Lung (tissue), 12 donors: ENCODE measurements around the gene CNTNAP2. TPM values are rescaled to one million over a fixed set of nuclear protein-coding genes. Genes with fewer than 3 reads are reported as not detected.

Experiments used
- ATAC-seq: fragments of 200-7000 bp; cut with Tn5 transposase; one replicate; pipeline ENCODE4 v1.9.1; 2020; ENCODE audit warnings: moderate number of reproducible peaks; ENCODE audit not compliant: insufficient read depth, low FRiP score
- DNase-seq, 3 donors: peaks; one replicate each; pipeline ENCODE4 v3.0.0-alpha.2; 2013 to 2017
- H3K27ac ChIP-seq, 2 donors: one replicate each; pipeline ENCODE4 v1.5.1; 2013; ENCODE audit warnings: mild to moderate bottlenecking in 2 of 2, moderate library complexity in 2 of 2, control low read depth in 1 of 2, inconsistent platforms in 1 of 2, low read depth in 1 of 2, low read length in 1 of 2
- H3K27me3 ChIP-seq, 3 donors: one replicate each; pipeline ENCODE4 v1.5.1; 2013; ENCODE audit warnings: low read length in 2 of 3; ENCODE audit not compliant: control insufficient read depth in 3 of 3, insufficient read depth in 3 of 3
- H3K36me3 ChIP-seq, 4 donors: one replicate each; pipeline ENCODE4 v1.5.1; 2013; ENCODE audit warnings: low read length in 4 of 4, mild to moderate bottlenecking in 1 of 4, moderate library complexity in 1 of 4; ENCODE audit not compliant: control insufficient read depth in 4 of 4, insufficient read depth in 4 of 4
- H3K4me1 ChIP-seq, 5 donors: one replicate each; pipeline ENCODE4 v1.5.1; 2013; ENCODE audit warnings: low read length in 5 of 5, mild to moderate bottlenecking in 2 of 5, moderate library complexity in 1 of 5; ENCODE audit not compliant: control insufficient read depth in 5 of 5, insufficient read depth in 5 of 5
- H3K4me3 ChIP-seq: one replicate; pipeline ENCODE4 v1.5.1; 2013; ENCODE audit warnings: mild to moderate bottlenecking, control low read depth, moderate library complexity
- H3K9ac ChIP-seq, 2 donors: one replicate each; pipeline ENCODE4 v1.5.1; 2013; ENCODE audit warnings: low read length in 2 of 2, control low read depth in 1 of 2; ENCODE audit not compliant: insufficient read depth in 1 of 2
- H3K9me3 ChIP-seq, 4 donors: one replicate each; pipeline ENCODE4 v1.5.1; 2013; ENCODE audit warnings: low read length in 3 of 4, mild to moderate bottlenecking in 1 of 4, moderate library complexity in 1 of 4; ENCODE audit not compliant: control insufficient read depth in 4 of 4, insufficient read depth in 3 of 4
- WGBS, 2 donors: extraction: QIAGEN DNeasy Blood & Tissue Kit; methylation state at CpG; one replicate each; pipeline ENCODE4 v1.1.7; 2013; 5-methylcytosine and 5-hydroxymethylcytosine counted together
- polyA plus RNA-seq, 2 donors: library from polyadenylated mRNA; stranded (reverse); fragments of 200-250 nt; gene quantifications; one replicate each; pipeline ENCODE4 v1.2.1, GENCODE V29; 2013
- total RNA-seq, 2 donors: library from RNA; depleted of rRNA in 1 of 2; stranded (reverse); fragments of >200 nt in 1 of 2; gene quantifications; one replicate each; pipeline ENCODE4 v1.2.1, GENCODE V29; 2014 to 2021
- TF ChIP-seq, protein P1 (sequence below): IDR thresholded peaks from 2 replicates; pipeline ENCODE4 v1.5.1; 2012; ENCODE audit warnings: mild to moderate bottlenecking; ENCODE audit errors: control extremely low read depth, extremely low read depth
- donor health status: control.
- donor health status: control.
- donor health status: Bipolar disorder and iron deficiency.
- donor health status: healthy.
- donor health status: DM: yes; HTN: yes; CAD: no.

The CNTNAP2 gene
- total and polyA plus RNA-seq, 4 donors, result 0.18 to 45.3 (median 0.52) TPM

DNA sequence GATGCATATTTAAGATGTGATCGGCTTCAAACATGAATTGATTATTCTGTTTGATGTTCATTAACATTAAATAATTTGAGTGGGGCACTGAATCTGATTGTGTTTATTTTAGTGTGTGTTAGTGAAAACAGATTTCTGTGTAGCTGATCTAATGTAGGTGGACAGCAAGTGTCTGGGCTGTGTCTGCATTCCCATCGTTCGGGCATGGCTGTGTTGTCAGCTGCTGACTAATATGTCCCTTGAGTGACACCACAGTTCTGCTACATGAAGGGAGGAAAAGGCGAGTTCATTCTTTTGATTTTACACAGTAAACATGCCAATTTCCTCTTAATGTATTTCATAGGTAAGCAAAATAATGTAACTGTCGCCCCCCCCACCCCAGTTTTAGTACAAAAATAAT, 203.0 kb downstream of the CNTNAP2 start:
- no peaks in the 10 kb centered on the region for H3K36me3 ChIP-seq
- ATAC-seq (no peak), DNase-seq (no peak)
- no peak overlapping the region for H3K4me3 ChIP-seq
- 60 to 82% methylated on average over 5 of the region's 5 CpGs for WGBS, 2 donors
- no peak overlapping the region for H3K27ac ChIP-seq
- no peak overlapping the region for H3K9ac ChIP-seq
- TF ChIP-seq, protein P1, sequence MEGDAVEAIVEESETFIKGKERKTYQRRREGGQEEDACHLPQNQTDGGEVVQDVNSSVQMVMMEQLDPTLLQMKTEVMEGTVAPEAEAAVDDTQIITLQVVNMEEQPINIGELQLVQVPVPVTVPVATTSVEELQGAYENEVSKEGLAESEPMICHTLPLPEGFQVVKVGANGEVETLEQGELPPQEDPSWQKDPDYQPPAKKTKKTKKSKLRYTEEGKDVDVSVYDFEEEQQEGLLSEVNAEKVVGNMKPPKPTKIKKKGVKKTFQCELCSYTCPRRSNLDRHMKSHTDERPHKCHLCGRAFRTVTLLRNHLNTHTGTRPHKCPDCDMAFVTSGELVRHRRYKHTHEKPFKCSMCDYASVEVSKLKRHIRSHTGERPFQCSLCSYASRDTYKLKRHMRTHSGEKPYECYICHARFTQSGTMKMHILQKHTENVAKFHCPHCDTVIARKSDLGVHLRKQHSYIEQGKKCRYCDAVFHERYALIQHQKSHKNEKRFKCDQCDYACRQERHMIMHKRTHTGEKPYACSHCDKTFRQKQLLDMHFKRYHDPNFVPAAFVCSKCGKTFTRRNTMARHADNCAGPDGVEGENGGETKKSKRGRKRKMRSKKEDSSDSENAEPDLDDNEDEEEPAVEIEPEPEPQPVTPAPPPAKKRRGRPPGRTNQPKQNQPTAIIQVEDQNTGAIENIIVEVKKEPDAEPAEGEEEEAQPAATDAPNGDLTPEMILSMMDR, result no peak
- no peaks in the 10 kb centered on the region for H3K27me3 ChIP-seq
- H3K9me3 ChIP-seq, result no peaks in the 10 kb centered on the region
- no peaks in the 10 kb centered on the region for H3K4me1 ChIP-seq

DNA sequence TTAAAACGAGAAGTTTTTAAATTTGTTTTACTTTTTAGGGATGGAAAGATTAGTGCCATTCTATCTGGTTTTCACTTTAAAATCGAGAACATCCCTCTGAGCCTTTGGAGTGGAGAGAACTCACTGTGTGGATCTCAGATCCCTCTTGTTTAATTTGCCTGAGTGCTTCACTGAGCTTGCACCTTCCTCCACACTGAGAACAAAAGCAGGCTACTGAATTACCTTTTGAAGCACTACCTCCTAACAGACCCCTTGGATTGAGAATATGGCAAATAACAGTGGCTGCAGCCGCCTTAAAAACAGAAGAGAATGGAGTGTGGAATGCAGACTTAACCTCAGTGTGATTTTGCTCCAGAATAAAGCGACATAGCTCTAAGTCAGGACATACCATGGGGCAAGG, 204.7 kb downstream of the CNTNAP2 start:
- no peaks in the 10 kb centered on the region for H3K36me3 ChIP-seq
- 61 to 78% methylated on average over 4 of the region's 4 CpGs for WGBS, 2 donors
- H3K27me3 ChIP-seq, result no peaks in the 10 kb centered on the region
- no peak overlapping the region for H3K4me3 ChIP-seq
- H3K9ac ChIP-seq, result no peak overlapping the region
- H3K9me3 ChIP-seq, result no peaks in the 10 kb centered on the region
- no peak for DNase-seq
- H3K4me1 ChIP-seq, result no peaks in the 10 kb centered on the region
- no peak overlapping the region for H3K27ac ChIP-seq
- ATAC-seq, result no peak
- TF ChIP-seq, protein P1, result no peak

GRCh38 chr7:146331369-146331768, 214.8 kb downstream of the CNTNAP2 start:
- H3K9me3 ChIP-seq, result peaks cover 0 to 2% (median 0%) of the 10 kb centered on the region in 4 donors
- 47 to 78% methylated on average over 1 of the region's 1 CpG for WGBS, 2 donors

More at GRCh38 chr7:146331369-146331768, 214.8 kb downstream of the CNTNAP2 start:
- Histone ChIP-seq H3K27me3 (no peaks in the 10 kb centered on the region), H3K27ac (no peak overlapping the region), H3K9ac (no peak overlapping the region), H3K4me3 (no peak overlapping the region), H3K4me1 (no peaks in the 10 kb centered on the region), H3K36me3 (no peaks in the 10 kb centered on the region)
- ATAC-seq, result no peak
- no peak for DNase-seq
- TF ChIP-seq, protein P1, result no peak
